ENCODE results near the gene HMSD.

HMSD gene, protein sequence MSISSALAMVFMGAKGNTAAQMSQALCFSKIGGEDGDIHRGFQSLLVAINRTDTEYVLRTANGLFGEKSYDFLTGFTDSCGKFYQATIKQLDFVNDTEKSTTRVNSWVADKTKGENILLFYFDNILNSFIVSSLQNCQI

DNA sequence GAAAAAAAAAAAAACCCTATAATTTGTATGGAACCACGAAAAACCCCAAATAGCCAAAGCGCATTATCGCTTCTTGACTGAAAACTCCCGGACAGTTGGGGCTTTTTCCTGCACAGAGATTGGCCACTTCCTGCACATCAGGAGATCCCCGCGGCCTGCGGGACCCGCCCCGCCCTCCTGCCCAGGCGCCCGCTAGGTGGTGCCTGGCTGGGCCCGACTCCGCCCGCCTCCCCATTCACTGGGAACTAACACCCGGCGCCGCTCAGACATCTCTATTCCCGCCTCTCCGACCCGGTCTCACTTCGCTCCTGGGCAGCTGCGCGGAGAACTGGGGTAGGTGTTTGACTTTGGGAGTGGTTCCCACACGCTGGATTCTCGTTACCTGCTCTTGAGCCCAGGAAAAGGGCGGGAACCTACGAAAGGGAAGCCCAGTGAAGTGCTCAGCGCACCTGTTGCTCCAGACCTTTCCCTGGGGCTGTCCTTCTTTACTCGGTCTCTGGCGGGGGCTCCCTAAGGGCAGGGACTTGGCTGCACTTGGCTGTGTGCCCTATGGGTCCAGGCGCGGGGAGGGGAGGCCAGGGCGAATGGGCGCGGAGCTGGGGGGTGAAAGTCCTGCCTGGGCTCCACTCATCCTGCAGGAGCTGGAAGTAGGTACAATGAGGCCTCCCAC lies at the start of gene HMSD:
HMSD (plus strand) TSS at position 234 of the 670 bp plus-strand sequence. CDS start 4,155 bp downstream, outside the sequence.
- Histone ChIP-seq H3K4me3 (ENCODE audit: low read depth in 1 of 2, low read length in 2 of 2) (peak within 1 kb of the TSS; percentile 40 to 60), H3K27me3 (ENCODE audit: low read depth, low read length) (no peaks in the 10 kb centered on the region), H3K9me3 (ENCODE audit: control insufficient read depth in 1 of 2, low read length in 2 of 2) (no peaks in the 10 kb centered on the region), H3K27ac (ENCODE audit: low read length) (no peak within 1 kb of the TSS), H3K4me1 (ENCODE audit: control insufficient read depth in 1 of 2, insufficient read depth in 2 of 2, low read length in 2 of 2) (peaks cover 0 to 10% of the 10 kb centered on the region in 2 donors), H3K36me3 (ENCODE audit: control insufficient read depth in 1 of 2, insufficient read depth in 2 of 2, low read length in 2 of 2) (no peaks in the 10 kb centered on the region)

DNA sequence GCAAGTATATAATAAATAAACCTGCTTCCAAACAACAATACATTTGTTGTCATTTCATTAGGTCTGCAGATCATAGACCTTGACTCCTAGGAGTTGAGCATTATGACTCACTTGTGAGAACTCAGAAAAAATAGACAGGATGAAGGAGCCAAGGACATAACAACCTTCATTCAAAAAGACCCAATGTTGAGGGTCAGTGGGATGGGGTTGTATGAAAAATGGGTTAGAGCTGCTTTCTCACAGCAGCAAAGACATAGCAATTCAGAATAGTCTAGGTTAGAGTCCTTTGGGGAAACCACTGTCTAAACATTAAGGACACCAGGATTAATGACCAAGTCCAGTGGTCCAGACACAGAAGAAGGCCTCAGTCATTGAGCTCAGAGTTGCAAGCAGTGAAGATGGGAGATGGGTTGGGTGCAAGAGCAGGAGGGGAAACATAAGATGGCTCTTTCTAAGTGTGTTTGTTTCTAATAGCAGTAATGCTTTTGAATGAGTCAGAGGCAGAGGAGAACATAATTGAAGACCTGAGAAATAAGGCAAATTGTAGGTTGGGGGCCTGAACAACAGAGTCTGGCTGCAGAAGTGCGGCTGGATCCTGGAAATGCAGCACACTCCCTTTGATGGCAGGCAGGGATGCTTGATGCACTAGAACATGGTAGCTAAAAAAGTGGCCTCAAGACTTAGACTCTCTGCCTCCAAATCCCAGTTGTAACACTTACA lies 45.1 kb upstream of the HMSD start:
- H3K27me3 ChIP-seq (ENCODE audit: low read depth, low read length), result no peaks in the 10 kb centered on the region
- H3K9me3 ChIP-seq (ENCODE audit: control insufficient read depth in 1 of 2, low read length in 2 of 2), result no peaks in the 10 kb centered on the region

DNA sequence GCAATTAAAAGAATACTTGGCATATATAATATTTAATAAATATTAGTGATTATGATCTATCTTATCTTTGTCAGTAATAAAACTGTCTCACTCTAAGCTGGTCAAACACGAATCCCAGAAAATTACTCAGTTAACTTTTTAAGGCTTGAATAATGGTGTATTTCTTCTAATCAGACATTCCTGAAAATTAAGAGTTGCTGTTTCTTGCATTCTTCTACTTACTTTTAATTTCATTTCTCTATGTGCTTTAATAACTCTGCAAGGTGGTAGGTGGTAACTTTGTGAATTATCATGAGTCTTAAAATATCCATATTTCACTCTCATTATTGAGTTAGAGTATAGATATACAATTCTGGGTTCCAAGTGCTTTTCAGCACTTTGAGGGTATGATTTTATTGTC lies 44.4 kb upstream of the HMSD start:
- H3K4me3 ChIP-seq (ENCODE audit: low read depth in 1 of 2, low read length in 2 of 2), result no peak overlapping the region

More for the DNA sequence above, 45.1 kb upstream of the HMSD start:
- Histone ChIP-seq H3K4me3 (ENCODE audit: low read depth in 1 of 2, low read length in 2 of 2) (no peak overlapping the region), H3K4me1 (ENCODE audit: control insufficient read depth in 1 of 2, insufficient read depth in 2 of 2, low read length in 2 of 2) (no peaks in the 10 kb centered on the region), H3K27ac (ENCODE audit: low read length) (no peak overlapping the region), H3K36me3 (ENCODE audit: control insufficient read depth in 1 of 2, insufficient read depth in 2 of 2, low read length in 2 of 2) (no peaks in the 10 kb centered on the region)

DNA sequence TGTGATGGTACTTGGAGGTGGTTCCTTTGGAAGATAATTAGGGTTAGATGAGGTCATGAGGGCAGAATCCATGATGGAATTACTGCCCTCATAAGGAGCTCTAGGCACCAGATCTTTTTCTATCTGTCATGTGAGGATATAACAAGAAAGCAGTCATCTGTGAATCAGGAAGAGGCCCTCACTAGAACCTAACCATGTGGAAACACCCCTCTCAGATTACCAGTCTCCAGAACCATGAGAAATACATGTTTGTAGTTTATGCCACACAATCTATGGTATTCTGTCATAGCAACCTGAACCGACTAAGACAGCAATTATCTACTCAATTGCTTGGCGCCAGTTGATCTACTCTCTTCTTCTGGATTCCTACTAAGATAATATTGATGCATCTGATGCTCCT lies 43.7 kb upstream of the HMSD start:
- Histone ChIP-seq H3K27ac (ENCODE audit: low read length) (no peak overlapping the region), H3K27me3 (ENCODE audit: low read depth, low read length) (no peaks in the 10 kb centered on the region)

More for the DNA sequence above, 44.4 kb upstream of the HMSD start:
- no peak overlapping the region for H3K27ac ChIP-seq (ENCODE audit: low read length)
- H3K4me1 ChIP-seq (ENCODE audit: control insufficient read depth in 1 of 2, insufficient read depth in 2 of 2, low read length in 2 of 2), result no peaks in the 10 kb centered on the region
- H3K27me3 ChIP-seq (ENCODE audit: low read depth, low read length), result no peaks in the 10 kb centered on the region
- no peaks in the 10 kb centered on the region for H3K36me3 ChIP-seq (ENCODE audit: control insufficient read depth in 1 of 2, insufficient read depth in 2 of 2, low read length in 2 of 2)
- H3K9me3 ChIP-seq (ENCODE audit: control insufficient read depth in 1 of 2, low read length in 2 of 2), result no peaks in the 10 kb centered on the region

DNA sequence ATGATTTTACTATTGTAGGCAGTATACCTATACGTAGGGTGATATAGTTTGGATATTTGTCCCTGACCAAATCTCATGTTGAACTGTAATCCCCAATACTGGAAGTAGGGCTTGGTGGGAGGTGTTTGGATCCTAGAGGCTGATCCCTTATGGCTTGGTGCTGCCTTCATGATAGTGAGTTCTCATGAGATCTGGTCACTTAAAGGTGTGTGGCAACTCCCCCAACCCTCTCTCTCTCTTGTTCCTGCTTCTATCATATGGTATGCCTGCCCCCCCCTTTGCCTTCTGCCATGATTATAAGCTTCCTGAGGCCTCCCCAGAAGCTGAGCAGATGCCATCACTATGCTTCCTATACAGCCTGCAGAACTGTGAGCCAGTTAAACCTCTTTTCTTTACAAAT lies 43.0 kb upstream of the HMSD start:
- no peaks in the 10 kb centered on the region for H3K4me1 ChIP-seq (ENCODE audit: control insufficient read depth in 1 of 2, insufficient read depth in 2 of 2, low read length in 2 of 2)
- H3K9me3 ChIP-seq (ENCODE audit: control insufficient read depth in 1 of 2, low read length in 2 of 2), result no peaks in the 10 kb centered on the region
- no peaks in the 10 kb centered on the region for H3K36me3 ChIP-seq (ENCODE audit: control insufficient read depth in 1 of 2, insufficient read depth in 2 of 2, low read length in 2 of 2)
- H3K4me3 ChIP-seq (ENCODE audit: low read depth in 1 of 2, low read length in 2 of 2), result no peak overlapping the region
- no peak overlapping the region for H3K27ac ChIP-seq (ENCODE audit: low read length)
- H3K27me3 ChIP-seq (ENCODE audit: low read depth, low read length), result no peaks in the 10 kb centered on the region

More for the DNA sequence above, 43.7 kb upstream of the HMSD start:
- Histone ChIP-seq H3K4me1 (ENCODE audit: control insufficient read depth in 1 of 2, insufficient read depth in 2 of 2, low read length in 2 of 2) (no peaks in the 10 kb centered on the region), H3K36me3 (ENCODE audit: control insufficient read depth in 1 of 2, insufficient read depth in 2 of 2, low read length in 2 of 2) (no peaks in the 10 kb centered on the region), H3K9me3 (ENCODE audit: control insufficient read depth in 1 of 2, low read length in 2 of 2) (no peaks in the 10 kb centered on the region), H3K4me3 (ENCODE audit: low read depth in 1 of 2, low read length in 2 of 2) (no peak overlapping the region)

DNA sequence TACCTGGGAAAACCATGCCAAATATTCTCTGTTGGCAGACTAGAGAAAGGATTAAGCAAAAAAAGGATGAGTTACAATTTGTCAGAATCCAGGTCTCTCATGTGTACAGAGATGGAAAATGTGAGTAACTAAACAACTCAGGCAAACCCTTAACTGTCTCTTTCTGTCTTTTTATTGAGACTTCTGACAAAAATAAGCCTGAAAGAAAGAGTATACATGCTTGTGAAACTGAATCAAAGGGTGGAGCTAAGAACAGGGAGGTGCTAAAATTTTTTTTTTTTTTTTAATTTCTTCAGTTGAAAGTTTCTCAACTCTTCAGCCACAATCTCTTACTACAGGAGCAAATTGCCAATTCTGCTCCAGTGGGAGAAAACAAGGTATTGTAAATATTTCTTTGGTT lies 41.4 kb upstream of the HMSD start, which contains the start of gene SERPINB10:
SERPINB10 (plus strand) TSS at position 295 of the 400 bp plus-strand sequence. CDS start 7,553 bp downstream, outside the sequence.
- H3K9me3 ChIP-seq (ENCODE audit: control insufficient read depth in 1 of 2, low read length in 2 of 2), result no peaks in the 10 kb centered on the region
- H3K27ac ChIP-seq (ENCODE audit: low read length), result no peak within 1 kb of the TSS

DNA sequence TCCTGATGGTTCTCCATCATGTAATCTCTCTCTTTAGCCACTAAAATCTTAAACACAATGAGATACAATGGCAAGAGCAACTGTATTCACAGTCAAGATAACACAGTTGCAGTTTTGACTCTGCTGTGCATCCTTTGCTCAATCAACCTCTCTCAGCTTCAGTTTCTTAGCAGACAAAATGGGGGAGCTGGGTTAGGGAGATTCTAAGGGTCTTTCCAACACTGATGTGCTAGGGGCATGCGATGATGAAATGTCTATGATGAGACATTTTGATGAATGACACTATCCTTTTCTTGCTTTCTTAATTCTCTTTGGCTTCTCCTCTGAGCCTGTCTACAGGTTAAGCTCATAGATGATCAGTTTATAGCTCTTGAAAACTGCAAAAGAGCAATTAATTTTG lies 40.2 kb upstream of the HMSD start:
- no peak overlapping the region for H3K4me3 ChIP-seq (ENCODE audit: low read depth in 1 of 2, low read length in 2 of 2)

More for the DNA sequence above, 41.4 kb upstream of the HMSD start, which contains the start of gene SERPINB10:
- H3K36me3 ChIP-seq (ENCODE audit: control insufficient read depth in 1 of 2, insufficient read depth in 2 of 2, low read length in 2 of 2), result no peaks in the 10 kb centered on the region
- H3K27me3 ChIP-seq (ENCODE audit: low read depth, low read length), result no peaks in the 10 kb centered on the region
- no peak within 1 kb of the TSS for H3K4me3 ChIP-seq (ENCODE audit: low read depth in 1 of 2, low read length in 2 of 2)
- no peaks in the 10 kb centered on the region for H3K4me1 ChIP-seq (ENCODE audit: control insufficient read depth in 1 of 2, insufficient read depth in 2 of 2, low read length in 2 of 2)

DNA sequence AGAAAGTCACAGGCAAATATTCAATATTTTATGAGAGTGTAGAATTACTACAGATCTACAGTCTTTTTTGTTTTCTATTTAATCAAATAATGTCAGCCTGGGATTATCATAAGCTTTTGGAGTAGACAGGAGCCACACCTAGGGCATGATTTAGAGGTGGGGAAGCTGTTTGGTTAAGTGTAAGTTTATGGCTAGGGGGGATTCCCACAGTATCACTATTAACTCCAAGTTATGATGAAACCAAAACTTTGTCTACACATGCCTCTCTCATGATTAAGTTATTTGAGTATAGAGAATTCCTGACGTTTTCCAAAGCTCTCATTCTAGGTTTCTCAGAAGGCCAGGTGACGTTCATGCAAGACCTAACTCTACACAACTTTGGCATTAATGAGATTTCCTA lies 39.2 kb upstream of the HMSD start:
- no peak overlapping the region for H3K27ac ChIP-seq (ENCODE audit: low read length)
- no peaks in the 10 kb centered on the region for H3K36me3 ChIP-seq (ENCODE audit: control insufficient read depth in 1 of 2, insufficient read depth in 2 of 2, low read length in 2 of 2)
- no peaks in the 10 kb centered on the region for H3K9me3 ChIP-seq (ENCODE audit: control insufficient read depth in 1 of 2, low read length in 2 of 2)
- H3K27me3 ChIP-seq (ENCODE audit: low read depth, low read length), result no peaks in the 10 kb centered on the region
- no peaks in the 10 kb centered on the region for H3K4me1 ChIP-seq (ENCODE audit: control insufficient read depth in 1 of 2, insufficient read depth in 2 of 2, low read length in 2 of 2)
- H3K4me3 ChIP-seq (ENCODE audit: low read depth in 1 of 2, low read length in 2 of 2), result no peak overlapping the region

More for the DNA sequence above, 40.2 kb upstream of the HMSD start:
- Histone ChIP-seq H3K36me3 (ENCODE audit: control insufficient read depth in 1 of 2, insufficient read depth in 2 of 2, low read length in 2 of 2) (no peaks in the 10 kb centered on the region), H3K27me3 (ENCODE audit: low read depth, low read length) (no peaks in the 10 kb centered on the region), H3K4me1 (ENCODE audit: control insufficient read depth in 1 of 2, insufficient read depth in 2 of 2, low read length in 2 of 2) (no peaks in the 10 kb centered on the region), H3K9me3 (ENCODE audit: control insufficient read depth in 1 of 2, low read length in 2 of 2) (no peaks in the 10 kb centered on the region), H3K27ac (ENCODE audit: low read length) (no peak overlapping the region)

DNA sequence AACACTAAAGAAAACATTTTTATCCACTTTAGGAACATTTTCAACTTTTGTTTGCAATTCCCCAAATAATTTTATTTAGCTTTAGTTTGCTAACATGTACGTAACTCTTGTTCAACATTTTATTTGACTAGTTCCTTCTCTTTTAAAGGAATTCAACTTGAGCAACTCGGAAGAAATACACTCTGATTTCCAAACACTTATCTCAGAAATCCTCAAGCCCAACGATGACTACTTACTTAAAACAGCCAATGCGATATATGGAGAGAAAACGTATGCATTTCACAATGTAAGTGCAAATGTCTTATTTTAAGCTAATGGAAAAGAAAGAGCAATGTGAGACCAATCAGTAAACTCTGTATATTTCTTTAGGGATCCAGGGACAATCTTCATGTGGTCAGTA lies 31.3 kb upstream of the HMSD start:
- Histone ChIP-seq H3K36me3 (ENCODE audit: control insufficient read depth in 1 of 2, insufficient read depth in 2 of 2, low read length in 2 of 2) (no peaks in the 10 kb centered on the region), H3K27me3 (ENCODE audit: low read depth, low read length) (no peaks in the 10 kb centered on the region), H3K4me1 (ENCODE audit: control insufficient read depth in 1 of 2, insufficient read depth in 2 of 2, low read length in 2 of 2) (no peaks in the 10 kb centered on the region), H3K9me3 (ENCODE audit: control insufficient read depth in 1 of 2, low read length in 2 of 2) (no peaks in the 10 kb centered on the region), H3K4me3 (ENCODE audit: low read depth in 1 of 2, low read length in 2 of 2) (no peak overlapping the region), H3K27ac (ENCODE audit: low read length) (no peak overlapping the region)

DNA sequence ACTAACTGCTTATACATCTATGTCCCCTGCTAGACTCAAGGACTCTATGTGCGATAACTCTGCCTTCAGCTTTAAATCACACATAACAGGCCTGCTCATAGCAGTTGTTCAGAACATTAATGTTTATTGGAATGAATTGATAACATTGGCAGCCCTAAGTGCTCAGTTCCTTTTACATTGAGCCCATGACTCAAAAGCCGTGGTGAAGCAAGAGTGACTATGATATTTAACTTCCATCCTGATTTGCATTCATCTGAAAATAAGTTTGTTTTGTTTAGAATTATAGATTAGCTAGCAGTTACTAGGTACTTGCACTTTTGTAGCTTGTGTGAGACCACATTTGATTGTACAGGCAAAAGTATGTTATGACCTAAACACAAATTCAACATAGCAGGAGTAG lies 27.1 kb upstream of the HMSD start:
- Histone ChIP-seq H3K4me1 (ENCODE audit: control insufficient read depth in 1 of 2, insufficient read depth in 2 of 2, low read length in 2 of 2) (no peaks in the 10 kb centered on the region), H3K36me3 (ENCODE audit: control insufficient read depth in 1 of 2, insufficient read depth in 2 of 2, low read length in 2 of 2) (no peaks in the 10 kb centered on the region), H3K27me3 (ENCODE audit: low read depth, low read length) (no peaks in the 10 kb centered on the region), H3K27ac (ENCODE audit: low read length) (no peak overlapping the region), H3K4me3 (ENCODE audit: low read depth in 1 of 2, low read length in 2 of 2) (no peak overlapping the region), H3K9me3 (ENCODE audit: control insufficient read depth in 1 of 2, low read length in 2 of 2) (no peaks in the 10 kb centered on the region)

DNA sequence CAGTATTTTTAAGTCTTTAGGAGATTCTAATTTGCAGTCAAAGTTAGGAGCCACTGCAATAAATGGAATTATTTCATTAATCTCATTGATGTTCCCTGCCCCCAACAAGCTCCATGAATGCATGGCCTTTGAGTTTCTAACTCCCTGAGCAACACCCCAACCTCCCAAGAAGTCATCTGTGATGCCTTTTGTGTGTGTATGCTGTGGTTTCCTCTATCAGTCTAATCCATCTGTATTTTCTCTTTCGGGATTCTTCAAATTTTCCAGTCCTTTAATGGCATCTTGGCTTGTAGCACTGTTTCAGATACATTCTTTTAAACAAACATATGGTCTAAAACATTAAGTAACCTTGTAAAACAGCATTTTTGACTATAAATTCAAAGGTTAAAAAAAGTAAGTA lies 24.6 kb upstream of the HMSD start:
- Histone ChIP-seq H3K36me3 (ENCODE audit: control insufficient read depth in 1 of 2, insufficient read depth in 2 of 2, low read length in 2 of 2) (no peaks in the 10 kb centered on the region), H3K27ac (ENCODE audit: low read length) (no peak overlapping the region), H3K27me3 (ENCODE audit: low read depth, low read length) (no peaks in the 10 kb centered on the region), H3K9me3 (ENCODE audit: control insufficient read depth in 1 of 2, low read length in 2 of 2) (no peaks in the 10 kb centered on the region), H3K4me3 (ENCODE audit: low read depth in 1 of 2, low read length in 2 of 2) (no peak overlapping the region), H3K4me1 (ENCODE audit: control insufficient read depth in 1 of 2, insufficient read depth in 2 of 2, low read length in 2 of 2) (no peaks in the 10 kb centered on the region)
